Vagina (tissue), 2 donors: Measurements from ENCODE around the gene ID1. TPM values are rescaled to one million over a fixed set of nuclear protein-coding genes. Genes with fewer than 3 reads are reported as not detected.

Experiments
- DNase-seq, 2 donors: peaks; one replicate each; pipeline ENCODE4 v3.0.0-alpha.2; 2017; ENCODE audit errors: extremely low spot score in 2 of 2
- H3K27ac ChIP-seq: fragments of 200-600 bp; sonication (generic); one replicate; pipeline ENCODE4 v1.5.1; 2019
- H3K27me3 ChIP-seq: fragments of 200-600 bp; sonication (generic); one replicate; pipeline ENCODE4 v1.5.1; 2019
- H3K36me3 ChIP-seq, 2 donors: fragments of 200-600 bp; sonication (generic); one replicate each; pipeline ENCODE4 v1.5.1; 2017 to 2019
- H3K4me1 ChIP-seq: fragments of 200-600 bp; sonication (generic); one replicate; pipeline ENCODE4 v1.5.1; 2019
- H3K4me3 ChIP-seq, 2 donors: fragments of 200-600 bp; sonication (generic); 1 replicate in 1 of 2; 2 replicates in 1 of 2; pipeline ENCODE4 v1.5.1; 2016 to 2019
- H3K9me3 ChIP-seq: fragments of 200-600 bp; sonication (generic); one replicate; pipeline ENCODE4 v1.5.1; 2019
- POLR2A ChIP-seq, 2 donors: fragments of 450-650 bp; IDR thresholded peaks; one replicate each; pipeline ENCODE4 v1.6.1; 2017; ENCODE audit warnings: antibody characterized with exemption in 2 of 2, mild to moderate bottlenecking in 2 of 2, moderate library complexity in 2 of 2
- POLR2AphosphoS5 ChIP-seq, 2 donors: sonication (generic); formaldehyde crosslinking; IDR thresholded peaks; one replicate each; pipeline ENCODE4 v1.9.0; 2017; ENCODE audit warnings: antibody characterized with exemption in 2 of 2, mild to moderate bottlenecking in 2 of 2, low read depth in 1 of 2; ENCODE audit not compliant: insufficient read depth in 1 of 2
- intact Hi-C: fragments of 100-400 bp; cut with DNase I; formaldehyde crosslinking; loops from one replicate; pipeline ENCODE4 v1.15.1; 2023
- total RNA-seq: library from RNA; depleted of rRNA; stranded (reverse); fragments of >200 nt; gene quantifications from one replicate; pipeline ENCODE4 v1.2.3, GENCODE V29; 2016
- TF ChIP-seq, protein P1 (sequence below), 3 experiments: fragments of 450-650 bp in 2 of 3; fragments of 200-600 bp in 1 of 3; sonication (generic) in 1 of 3; IDR thresholded peaks; one replicate each; pipeline ENCODE4 v1.5.1; 2017 to 2019; ENCODE audit warnings: antibody characterized with exemption in 3 of 3, mild to moderate bottlenecking in 2 of 3, moderate library complexity in 2 of 3

ID1 gene
- total RNA-seq, 1 donor from 2014 or later = 1,190 TPM

DNA sequence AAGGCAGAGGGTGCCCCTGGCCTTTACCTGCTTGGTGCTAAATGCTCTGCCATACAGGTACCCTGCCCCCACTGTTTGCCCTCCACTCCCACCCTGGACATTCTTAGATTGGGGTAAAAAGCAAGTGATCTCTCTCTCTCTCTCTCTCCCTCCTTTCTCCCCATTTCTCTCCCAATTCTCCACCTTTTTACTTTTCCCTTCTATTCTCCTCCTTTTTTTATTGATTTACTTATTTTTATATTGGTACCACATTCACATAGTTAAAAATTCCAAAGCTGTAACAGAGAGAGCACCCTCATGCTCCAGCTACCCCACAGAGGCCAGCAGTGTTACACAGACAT, 37.7 kb upstream of the ID1 start:
- no peaks in the 10 kb centered on the region for H3K9me3 ChIP-seq
- TF ChIP-seq POLR2AphosphoS5 (IDR thresholded peaks at IDR 0.05; ENCODE audit: insufficient read depth in 1 of 2, low read depth in 1 of 2) (no peak), POLR2A (IDR thresholded peaks at IDR 0.05) (no peak)
- TF ChIP-seq, protein P1, sequence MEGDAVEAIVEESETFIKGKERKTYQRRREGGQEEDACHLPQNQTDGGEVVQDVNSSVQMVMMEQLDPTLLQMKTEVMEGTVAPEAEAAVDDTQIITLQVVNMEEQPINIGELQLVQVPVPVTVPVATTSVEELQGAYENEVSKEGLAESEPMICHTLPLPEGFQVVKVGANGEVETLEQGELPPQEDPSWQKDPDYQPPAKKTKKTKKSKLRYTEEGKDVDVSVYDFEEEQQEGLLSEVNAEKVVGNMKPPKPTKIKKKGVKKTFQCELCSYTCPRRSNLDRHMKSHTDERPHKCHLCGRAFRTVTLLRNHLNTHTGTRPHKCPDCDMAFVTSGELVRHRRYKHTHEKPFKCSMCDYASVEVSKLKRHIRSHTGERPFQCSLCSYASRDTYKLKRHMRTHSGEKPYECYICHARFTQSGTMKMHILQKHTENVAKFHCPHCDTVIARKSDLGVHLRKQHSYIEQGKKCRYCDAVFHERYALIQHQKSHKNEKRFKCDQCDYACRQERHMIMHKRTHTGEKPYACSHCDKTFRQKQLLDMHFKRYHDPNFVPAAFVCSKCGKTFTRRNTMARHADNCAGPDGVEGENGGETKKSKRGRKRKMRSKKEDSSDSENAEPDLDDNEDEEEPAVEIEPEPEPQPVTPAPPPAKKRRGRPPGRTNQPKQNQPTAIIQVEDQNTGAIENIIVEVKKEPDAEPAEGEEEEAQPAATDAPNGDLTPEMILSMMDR (IDR thresholded peaks at IDR 0.05) = no peak
- H3K36me3 ChIP-seq = peaks cover 0 to 37% of the 10 kb centered on the region in 2 donors
- no peak overlapping the region for H3K4me3 ChIP-seq
- intact Hi-C loops = no loop called here
- H3K4me1 ChIP-seq = peaks cover 43% of the 10 kb centered on the region
- DNase-seq = no peak
- H3K27ac ChIP-seq = peak overlapping the region; percentile 53
- H3K27me3 ChIP-seq = no peaks in the 10 kb centered on the region

DNA sequence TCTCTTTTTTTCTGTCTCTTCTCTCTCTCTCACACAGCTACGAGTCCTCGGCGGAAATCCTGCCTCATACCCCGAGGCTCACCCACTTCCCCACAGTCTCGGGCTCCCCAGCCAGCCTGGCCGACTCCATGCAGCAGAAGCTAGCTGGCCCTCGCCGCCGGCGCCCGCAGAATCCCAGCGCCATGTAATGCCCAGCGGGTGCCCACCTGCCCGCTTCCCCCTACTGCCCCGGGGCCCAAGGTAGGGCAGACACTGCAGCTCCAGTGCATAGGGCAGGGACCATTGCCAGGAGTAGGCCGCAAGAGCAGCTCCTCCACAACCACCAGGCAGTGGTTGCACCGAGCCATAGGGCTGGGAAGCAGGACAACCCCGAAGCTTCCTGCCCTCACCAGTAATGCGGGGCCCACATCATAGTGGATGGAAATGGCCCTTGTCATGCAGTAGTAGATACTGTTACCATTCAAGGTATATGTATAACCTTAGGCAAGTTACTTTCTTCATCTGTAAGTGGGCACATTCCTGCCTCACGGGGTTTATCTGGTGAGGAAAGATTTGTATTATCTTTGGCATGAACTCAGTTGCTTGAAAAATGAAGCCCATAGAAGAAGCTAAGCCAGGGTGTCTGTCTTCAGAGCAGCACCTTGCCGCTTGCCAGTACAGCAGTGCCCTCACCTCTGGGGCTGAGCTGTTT, 36.9 kb upstream of the ID1 start:
- Histone ChIP-seq H3K4me3 (no peak overlapping the region), H3K27me3 (no peaks in the 10 kb centered on the region), H3K27ac (no peak overlapping the region), H3K4me1 (peaks cover 38% of the 10 kb centered on the region), H3K36me3 (peaks cover 0 to 29% of the 10 kb centered on the region in 2 donors), H3K9me3 (no peaks in the 10 kb centered on the region)
- DNase-seq = no peak
- TF ChIP-seq POLR2A (IDR thresholded peaks at IDR 0.05) = no peak
- TF ChIP-seq POLR2AphosphoS5 (IDR thresholded peaks at IDR 0.05; ENCODE audit: insufficient read depth in 1 of 2, low read depth in 1 of 2) = no peak
- TF ChIP-seq, protein P1 (IDR thresholded peaks at IDR 0.05) = no peak
- intact Hi-C loops = loop anchor here (2.0 kb wide), 1 partner anchor 45 kb away; no protein-coding TSS in a partner anchor

DNA sequence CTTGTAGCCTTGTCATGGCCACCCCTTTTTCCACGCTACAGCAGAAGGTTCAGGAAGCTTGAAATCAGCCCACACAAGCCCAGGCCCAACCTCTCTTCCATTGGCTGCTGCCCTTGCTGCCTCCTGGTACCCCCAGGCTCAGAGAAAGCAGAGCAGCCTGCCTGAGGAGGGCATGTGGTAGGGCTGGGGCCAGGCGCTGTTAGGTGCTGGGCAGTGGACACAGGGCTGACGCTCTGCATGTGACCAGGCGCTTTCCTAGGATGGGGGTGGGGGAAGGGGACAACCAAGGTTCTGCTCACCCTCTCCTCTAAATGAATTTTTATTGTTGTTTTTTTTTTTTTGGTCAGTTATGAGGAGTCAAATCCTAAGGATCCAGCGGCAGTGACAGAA, 36.3 kb upstream of the ID1 start:
- H3K36me3 ChIP-seq = peaks cover 0 to 24% of the 10 kb centered on the region in 2 donors
- H3K4me3 ChIP-seq = no peak overlapping the region
- no peaks in the 10 kb centered on the region for H3K9me3 ChIP-seq
- H3K27ac ChIP-seq = peak overlapping the region; percentile 94
- intact Hi-C loops = loop anchor here (2.0 kb wide), 1 partner anchor 44 kb away; no protein-coding TSS in a partner anchor
- TF ChIP-seq POLR2AphosphoS5 (IDR thresholded peaks at IDR 0.05; ENCODE audit: insufficient read depth in 1 of 2, low read depth in 1 of 2) = no peak
- no peak for TF ChIP-seq POLR2A (IDR thresholded peaks at IDR 0.05)
- TF ChIP-seq, protein P1 (IDR thresholded peaks at IDR 0.05) = no peak
- DNase-seq = no peak
- no peaks in the 10 kb centered on the region for H3K27me3 ChIP-seq
- H3K4me1 ChIP-seq = peaks cover 42% of the 10 kb centered on the region

DNA sequence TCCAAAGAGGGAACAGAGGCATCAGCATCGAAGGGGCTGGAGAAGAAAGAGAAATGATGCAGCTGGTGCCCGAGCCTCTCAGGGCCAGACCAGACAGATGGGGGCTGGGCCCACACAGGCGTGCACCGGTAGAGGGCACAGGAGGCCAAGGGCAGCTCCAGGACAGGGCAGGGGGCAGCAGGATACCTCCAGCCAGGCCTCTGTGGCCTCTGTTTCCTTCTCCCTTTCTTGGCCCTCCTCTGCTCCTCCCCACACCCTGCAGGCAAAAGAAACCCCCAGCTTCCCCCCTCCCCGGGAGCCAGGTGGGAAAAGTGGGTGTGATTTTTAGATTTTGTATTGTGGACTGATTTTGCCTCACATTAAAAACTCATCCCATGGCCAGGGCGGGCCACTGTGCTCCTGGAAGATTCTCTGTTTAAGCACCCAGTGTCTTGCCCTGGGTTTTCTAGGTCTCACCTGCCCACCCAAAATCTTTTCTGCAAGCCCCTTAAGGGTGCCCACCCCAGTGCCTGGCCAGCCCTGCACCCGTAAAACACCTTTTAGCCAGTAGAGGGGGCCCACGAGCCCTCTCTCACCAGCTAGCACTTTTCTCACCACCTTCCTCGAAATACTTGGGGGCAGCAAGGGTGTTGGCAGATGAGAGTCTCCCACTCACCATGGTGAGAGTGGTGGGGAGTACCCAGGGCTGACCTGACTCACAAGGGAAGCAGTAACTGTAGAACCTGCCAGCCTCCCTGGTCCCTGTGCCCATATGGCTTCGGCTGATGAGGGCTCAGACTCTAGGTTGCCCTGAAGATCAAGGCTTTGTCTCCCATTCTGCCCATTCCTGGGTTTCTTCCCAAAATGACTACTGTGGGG, 35.7 kb upstream of the ID1 start:
- Histone ChIP-seq H3K36me3 (peaks cover 0 to 19% of the 10 kb centered on the region in 2 donors), H3K4me3 (no peak overlapping the region), H3K27ac (peak overlapping the region; percentile 94), H3K9me3 (no peaks in the 10 kb centered on the region), H3K27me3 (no peaks in the 10 kb centered on the region), H3K4me1 (peaks cover 49% of the 10 kb centered on the region)
- no peak for TF ChIP-seq POLR2AphosphoS5 (IDR thresholded peaks at IDR 0.05; ENCODE audit: insufficient read depth in 1 of 2, low read depth in 1 of 2)
- TF ChIP-seq, protein P1 (IDR thresholded peaks at IDR 0.05) = peak; percentile 68 to 78 (median 73)
- intact Hi-C loops = loop anchor here (2.0 kb wide), 1 partner anchor 43 kb away; no protein-coding TSS in a partner anchor
- DNase-seq = no peak
